HFFc6 (cell line): ENCODE measurements around the gene FAM13B. TPM values are rescaled to one million over a fixed set of nuclear protein-coding genes. Genes with fewer than 3 reads are reported as not detected.

Experiments used
- DNase-seq: peaks from one replicate; pipeline ENCODE4 v3.0.0-alpha.2; 2018
- H3K27ac Mint-ChIP-seq: 2 replicates; pipeline ENCODE4 v1.8.0; 2020; ENCODE audit warnings: mild to moderate bottlenecking, mixed read lengths
- H3K27me3 Mint-ChIP-seq: 2 replicates; pipeline ENCODE4 v1.8.0; 2021; ENCODE audit warnings: mild to moderate bottlenecking, moderate library complexity, mixed read lengths; ENCODE audit not compliant: insufficient read depth
- H3K36me3 Mint-ChIP-seq: 2 replicates; pipeline ENCODE4 v1.8.0; 2021; ENCODE audit warnings: low read depth, mixed read lengths
- H3K4me1 Mint-ChIP-seq: 2 replicates; pipeline ENCODE4 v1.8.0; 2020; ENCODE audit warnings: low read depth, mixed read lengths
- H3K4me3 Mint-ChIP-seq: 2 replicates; pipeline ENCODE4 v1.8.0; 2020; ENCODE audit warnings: mild to moderate bottlenecking, moderate library complexity, mixed read lengths
- H3K9me3 Mint-ChIP-seq: 2 replicates; pipeline ENCODE4 v1.8.0; 2020; ENCODE audit warnings: mild to moderate bottlenecking, mixed read lengths
- total RNA-seq, 6 experiments: library from RNA; stranded (reverse); fragmentation: NEBNext Ultra II Directional; extraction: Animal tissue kit (Norgen Biotek cat#: 25700); gene quantifications; 2 replicates in 1 of 6; 3 replicates in 5 of 6; pipeline ENCODE4 v1.2.3, GENCODE V29; 2021
- TF ChIP-seq, protein P1 (sequence below): fragments of 200-600 bp; sonication (generic); IDR thresholded peaks from 2 replicates; pipeline ENCODE4 v1.5.0; 2021; ENCODE audit warnings: antibody characterized with exemption, mild to moderate bottlenecking

FAM13B gene
- total RNA-seq, 6 experiments from 2014 or later, result 27.5 to 38.2 (median 31.8) TPM

DNA sequence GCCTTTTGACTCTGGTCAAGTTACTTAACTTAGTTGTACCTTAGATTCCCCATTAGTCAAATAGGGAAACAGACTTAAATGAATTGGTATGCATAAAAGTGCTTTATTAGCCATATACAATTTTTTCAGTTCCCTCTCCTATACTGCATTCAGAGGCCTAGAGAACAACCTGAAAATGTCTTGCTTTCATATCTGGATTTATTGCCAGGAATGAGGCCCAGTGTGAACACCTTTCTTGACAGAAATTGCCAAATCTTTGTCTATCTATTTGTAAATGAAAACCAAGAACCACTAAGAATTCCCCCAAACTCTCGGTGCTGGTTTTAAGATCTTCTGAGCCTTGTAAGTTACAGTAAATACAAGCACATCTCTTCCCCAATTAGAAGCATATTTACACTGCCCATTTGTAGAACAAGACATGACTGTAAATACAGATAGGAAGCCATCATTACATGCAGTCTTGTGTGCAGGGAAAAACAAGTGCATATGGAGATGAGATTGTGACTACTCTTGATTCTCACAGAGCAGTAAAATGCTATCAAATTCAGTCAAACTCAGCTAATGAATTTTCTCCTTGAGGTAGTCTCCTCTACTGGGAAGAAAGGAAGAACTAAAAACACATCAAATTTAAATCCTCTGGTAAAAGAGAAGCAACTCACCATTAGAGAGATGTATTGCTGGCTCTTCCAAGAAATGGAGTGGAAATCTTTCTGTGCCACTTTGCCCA lies 5.2 kb upstream of the FAM13B start:
- Mint-ChIP-seq H3K4me1 (peaks cover 27% of the 10 kb centered on the region), H3K27ac (no peak overlapping the region), H3K4me3 (no peak overlapping the region), H3K27me3 (peaks cover 2% of the 10 kb centered on the region), H3K36me3 (no peaks in the 10 kb centered on the region), H3K9me3 (no peaks in the 10 kb centered on the region)
- TF ChIP-seq, protein P1, sequence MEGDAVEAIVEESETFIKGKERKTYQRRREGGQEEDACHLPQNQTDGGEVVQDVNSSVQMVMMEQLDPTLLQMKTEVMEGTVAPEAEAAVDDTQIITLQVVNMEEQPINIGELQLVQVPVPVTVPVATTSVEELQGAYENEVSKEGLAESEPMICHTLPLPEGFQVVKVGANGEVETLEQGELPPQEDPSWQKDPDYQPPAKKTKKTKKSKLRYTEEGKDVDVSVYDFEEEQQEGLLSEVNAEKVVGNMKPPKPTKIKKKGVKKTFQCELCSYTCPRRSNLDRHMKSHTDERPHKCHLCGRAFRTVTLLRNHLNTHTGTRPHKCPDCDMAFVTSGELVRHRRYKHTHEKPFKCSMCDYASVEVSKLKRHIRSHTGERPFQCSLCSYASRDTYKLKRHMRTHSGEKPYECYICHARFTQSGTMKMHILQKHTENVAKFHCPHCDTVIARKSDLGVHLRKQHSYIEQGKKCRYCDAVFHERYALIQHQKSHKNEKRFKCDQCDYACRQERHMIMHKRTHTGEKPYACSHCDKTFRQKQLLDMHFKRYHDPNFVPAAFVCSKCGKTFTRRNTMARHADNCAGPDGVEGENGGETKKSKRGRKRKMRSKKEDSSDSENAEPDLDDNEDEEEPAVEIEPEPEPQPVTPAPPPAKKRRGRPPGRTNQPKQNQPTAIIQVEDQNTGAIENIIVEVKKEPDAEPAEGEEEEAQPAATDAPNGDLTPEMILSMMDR, result no peak
- DNase-seq, result no peak

DNA sequence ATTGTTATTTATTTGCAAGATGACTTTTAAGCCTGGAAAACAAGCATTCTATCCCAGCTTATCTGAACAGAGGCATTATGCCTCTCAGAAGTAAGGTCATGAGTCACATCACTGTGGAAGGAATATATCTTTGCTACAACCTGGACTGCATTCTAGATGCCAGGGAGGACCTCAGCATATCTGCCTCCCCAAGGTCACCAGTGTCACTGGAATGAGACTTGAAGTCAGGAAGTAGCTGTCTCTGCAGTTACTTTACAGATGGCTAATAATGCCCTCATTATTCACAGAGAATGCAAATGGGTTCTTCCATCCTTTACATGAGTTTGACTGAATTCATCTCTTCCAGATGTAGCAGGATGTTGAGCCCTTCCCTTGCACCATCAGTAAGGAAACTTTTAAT lies 4.4 kb upstream of the FAM13B start:
- no peak overlapping the region for H3K27ac Mint-ChIP-seq
- H3K36me3 Mint-ChIP-seq, result no peaks in the 10 kb centered on the region
- peaks cover 27% of the 10 kb centered on the region for H3K4me1 Mint-ChIP-seq
- H3K4me3 Mint-ChIP-seq, result no peak overlapping the region
- DNase-seq, result no peak
- H3K9me3 Mint-ChIP-seq, result no peaks in the 10 kb centered on the region
- H3K27me3 Mint-ChIP-seq, result peaks cover 2% of the 10 kb centered on the region
- TF ChIP-seq, protein P1, result no peak

DNA sequence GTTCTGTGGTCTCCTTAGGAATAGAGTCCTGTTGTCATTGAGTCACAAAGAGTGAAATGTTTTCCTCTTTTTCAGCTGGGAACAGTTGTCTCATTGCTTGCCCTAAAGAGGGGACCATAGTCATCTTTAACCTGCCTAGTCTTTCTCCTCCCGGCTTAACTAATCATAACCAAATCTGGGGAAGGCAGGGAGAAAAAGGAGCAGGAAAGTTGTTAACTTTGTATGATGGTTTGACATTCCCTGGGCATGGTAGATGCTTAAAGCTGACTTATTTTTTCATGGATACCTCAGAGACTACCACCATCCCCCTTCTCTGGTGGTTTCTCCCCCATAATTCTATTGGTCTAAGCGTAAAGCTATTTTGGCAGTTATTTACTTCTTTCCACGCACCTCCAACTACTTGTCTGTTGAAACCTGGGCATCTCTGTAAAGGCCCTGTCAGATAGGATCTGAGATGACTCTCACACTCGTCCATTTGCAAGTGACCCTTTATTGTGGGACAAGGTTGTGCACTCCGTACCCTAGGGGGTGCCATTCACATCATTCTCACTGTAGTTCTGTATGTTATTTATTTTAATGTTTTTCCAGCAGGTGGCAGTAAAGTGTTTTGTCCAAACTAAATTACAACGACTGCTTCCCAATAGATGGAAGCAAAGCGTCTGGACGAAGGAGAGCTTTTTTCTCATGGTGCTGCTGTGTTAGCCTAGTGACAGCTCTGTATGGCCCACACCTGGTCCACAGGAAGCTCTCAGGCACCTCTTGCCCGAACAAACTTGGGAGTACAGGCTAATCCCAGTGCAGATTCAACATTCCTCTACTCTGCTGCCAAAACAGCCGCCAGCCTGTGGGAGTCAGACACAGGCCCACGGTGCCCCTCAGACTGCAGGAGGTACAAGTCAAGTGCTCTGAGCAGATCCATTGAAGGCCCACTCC lies 3.0 kb upstream of the FAM13B start:
- Mint-ChIP-seq H3K4me1 (peaks cover 36% of the 10 kb centered on the region), H3K36me3 (peaks cover under 1% of the 10 kb centered on the region; the same call in 1 of the 2 replicates), H3K4me3 (no peak overlapping the region), H3K9me3 (no peaks in the 10 kb centered on the region), H3K27ac (no peak overlapping the region; the same call in 1 of the 2 replicates), H3K27me3 (peaks cover 3% of the 10 kb centered on the region)
- TF ChIP-seq, protein P1, result peak; percentile 93
- DNase-seq, result peak; percentile 94

DNA sequence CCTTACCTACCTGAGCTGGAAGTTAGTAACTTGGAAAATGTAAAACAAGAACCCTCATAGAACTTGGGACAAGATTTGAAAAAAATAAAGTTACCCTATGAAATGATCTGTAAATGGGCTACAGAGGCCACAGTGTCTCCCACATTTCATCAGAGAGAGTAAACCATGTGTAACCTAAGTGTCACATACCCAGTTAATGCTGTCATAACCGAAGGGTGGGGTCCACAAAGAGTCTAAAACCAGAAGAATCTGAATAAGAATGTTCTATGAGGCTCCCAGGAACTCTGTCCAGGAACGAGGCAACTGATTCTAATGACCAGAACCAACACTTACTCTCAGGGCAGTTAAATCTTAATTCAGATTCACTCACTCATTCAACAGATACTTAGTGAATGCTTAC lies 1.0 kb upstream of the FAM13B start:
- H3K27me3 Mint-ChIP-seq, result peaks cover 2% of the 10 kb centered on the region
- peak overlapping the region; percentile 94 for H3K27ac Mint-ChIP-seq
- TF ChIP-seq, protein P1, result no peak
- peaks cover 51% of the 10 kb centered on the region for H3K4me1 Mint-ChIP-seq
- peak; percentile 70 for DNase-seq
- no peaks in the 10 kb centered on the region for H3K9me3 Mint-ChIP-seq
- H3K4me3 Mint-ChIP-seq, result peak overlapping the region; percentile 97
- peaks cover 4% of the 10 kb centered on the region; the same call in 1 of the 2 replicates for H3K36me3 Mint-ChIP-seq

DNA sequence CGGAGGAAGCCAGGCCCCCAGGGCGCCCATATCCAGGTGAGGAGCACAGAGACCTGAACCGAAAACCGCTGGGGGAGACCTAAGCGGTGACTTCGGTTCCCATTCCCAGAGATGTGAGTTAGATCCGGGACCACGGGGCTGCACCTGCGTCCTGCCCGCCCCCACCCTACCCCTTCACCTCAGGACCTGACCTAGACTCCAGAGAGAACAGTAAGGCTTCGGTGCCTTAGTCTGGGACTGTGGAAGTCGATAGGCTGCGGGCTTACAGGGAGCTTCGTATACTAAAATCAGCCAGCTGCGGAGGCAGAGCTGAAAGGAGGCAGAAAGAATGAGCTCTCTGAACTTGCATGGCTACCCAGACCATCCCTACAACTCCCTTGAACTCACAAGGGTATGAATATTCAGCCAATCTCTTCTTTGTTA lies 518 bp upstream of the FAM13B start:
- Mint-ChIP-seq H3K27ac (peak overlapping the region; percentile 94), H3K27me3 (peaks cover 2% of the 10 kb centered on the region), H3K4me3 (peak overlapping the region; percentile 97), H3K36me3 (peaks cover 4% of the 10 kb centered on the region; the same call in 1 of the 2 replicates), H3K4me1 (peaks cover 51% of the 10 kb centered on the region), H3K9me3 (no peaks in the 10 kb centered on the region)
- TF ChIP-seq, protein P1, result no peak
- no peak for DNase-seq
